ENCODE data around the gene ACAT2.
"Not testable (repeated sequence)": the region's sequence is repeated elsewhere in the genome, so short reads cannot be mapped to it uniquely, and the experiment has no call there.

Gene ACAT2

DNA sequence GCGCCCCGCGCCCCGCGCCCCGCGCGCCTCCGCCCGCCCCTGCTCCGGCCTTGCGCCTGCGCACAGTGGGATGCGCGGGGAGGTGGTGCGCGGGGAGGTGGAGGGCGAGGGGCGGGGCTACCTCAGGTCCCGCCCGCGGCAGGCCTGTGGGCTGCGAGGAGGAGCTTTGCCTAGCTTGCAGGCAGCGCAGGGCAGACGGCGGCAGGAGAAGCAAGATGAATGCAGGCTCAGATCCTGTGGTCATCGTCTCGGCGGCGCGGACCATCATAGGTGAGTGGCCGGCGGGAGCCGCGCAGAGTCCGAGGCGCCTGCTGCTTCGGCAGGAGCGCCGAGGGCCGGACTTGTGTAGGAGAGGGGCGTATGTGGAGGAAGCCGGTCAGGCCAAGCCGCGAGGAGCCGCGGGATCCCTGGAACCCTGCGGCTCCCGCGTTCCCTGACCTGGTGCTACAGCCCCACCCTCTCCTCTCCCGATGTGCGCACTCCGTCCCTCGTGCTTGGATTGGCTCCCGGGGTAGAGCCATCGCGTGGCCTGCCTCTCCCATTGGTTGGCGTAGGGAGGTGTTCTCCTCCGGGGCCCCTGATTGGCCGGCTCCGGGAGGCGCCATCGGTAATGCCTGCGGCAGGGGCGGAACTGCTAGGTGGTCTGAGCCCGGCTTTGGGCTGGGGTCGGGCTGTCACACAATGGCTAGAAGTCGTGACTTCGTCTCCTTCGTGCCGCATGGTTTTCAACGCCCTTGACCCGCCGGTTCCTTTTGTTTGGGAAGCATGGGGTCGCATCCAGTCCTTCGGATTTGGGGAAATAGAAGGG is at the start of gene ACAT2:
ACAT2 (plus strand) TSS at position 173 of the 808 bp plus-strand sequence; CDS start at position 216, 43 bp downstream.
- peak; percentile 86 for DNase-seq (ENCODE audit: low read depth)

GRCh38 chr6:159712389-159712788 is 49.5 kb upstream of the ACAT2 start:
- DNase-seq (ENCODE audit: low read depth) = not testable (repeated sequence)

DNA sequence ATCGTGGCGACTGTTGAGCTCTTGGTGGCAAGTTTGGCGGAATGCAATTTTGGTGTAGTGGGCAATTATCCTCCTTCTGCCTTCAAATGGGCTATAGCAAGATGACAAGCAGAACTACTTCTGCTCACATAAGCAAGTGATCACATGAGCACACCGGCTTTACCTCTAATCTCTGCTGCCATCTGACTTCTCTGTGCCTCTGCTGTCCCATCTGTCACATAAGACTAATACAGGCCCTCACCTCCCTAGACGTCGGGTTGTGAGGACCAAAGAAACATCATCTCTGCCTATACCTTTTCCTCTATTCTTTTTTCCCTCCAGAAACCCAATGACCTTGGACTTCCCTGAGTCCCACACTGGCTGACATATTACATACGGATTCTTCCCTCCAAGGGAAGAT is 47.9 kb upstream of the ACAT2 start:
- DNase-seq (ENCODE audit: low read depth) = no peak

GRCh38 chr6:159714404-159714803 is 47.4 kb upstream of the ACAT2 start:
- no peak for DNase-seq (ENCODE audit: low read depth)

DNA sequence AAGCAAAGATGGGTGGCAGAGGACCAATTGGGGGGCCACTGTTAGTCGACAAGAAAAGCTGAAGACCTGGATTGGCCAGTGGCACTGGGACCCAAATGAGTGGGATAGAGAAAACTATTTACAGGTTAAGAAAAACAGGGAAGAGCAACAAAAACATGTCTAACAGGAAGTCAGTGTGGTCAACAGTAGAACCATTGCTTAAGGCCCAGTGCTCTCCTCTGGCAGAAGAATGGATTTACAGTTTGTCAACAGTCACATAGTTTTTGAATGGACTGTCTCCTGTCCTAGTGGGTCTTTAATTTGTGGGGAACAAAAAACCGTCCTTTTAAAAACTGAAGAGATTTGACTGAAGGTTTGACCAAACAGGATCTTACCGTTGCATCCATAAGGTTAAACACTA is 46.7 kb upstream of the ACAT2 start:
- no peak for DNase-seq (ENCODE audit: low read depth)

DNA sequence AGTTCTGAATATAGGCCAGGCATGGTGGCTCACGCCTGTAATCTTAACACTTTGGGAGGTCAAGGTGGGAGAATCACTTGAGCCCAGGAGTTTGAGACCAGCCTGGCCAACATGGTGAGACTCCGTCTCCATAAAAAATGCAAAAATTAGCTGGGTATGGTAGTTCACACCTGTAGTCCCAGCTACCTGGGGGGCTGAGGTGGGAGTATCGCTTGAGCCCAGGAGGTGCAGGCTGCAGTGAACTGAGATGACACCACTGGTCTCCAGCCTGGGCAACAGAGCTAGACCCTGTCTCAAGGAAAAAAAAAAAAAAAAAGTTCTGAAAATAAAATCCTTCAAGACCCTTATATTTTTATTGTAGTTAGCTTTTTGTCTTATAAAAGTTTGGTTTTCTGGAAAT is 46.2 kb upstream of the ACAT2 start:
- no peak for DNase-seq (ENCODE audit: low read depth)

GRCh38 chr6:159716247-159717096 is 45.4 kb upstream of the ACAT2 start:
- no peak for DNase-seq (ENCODE audit: low read depth)

DNA sequence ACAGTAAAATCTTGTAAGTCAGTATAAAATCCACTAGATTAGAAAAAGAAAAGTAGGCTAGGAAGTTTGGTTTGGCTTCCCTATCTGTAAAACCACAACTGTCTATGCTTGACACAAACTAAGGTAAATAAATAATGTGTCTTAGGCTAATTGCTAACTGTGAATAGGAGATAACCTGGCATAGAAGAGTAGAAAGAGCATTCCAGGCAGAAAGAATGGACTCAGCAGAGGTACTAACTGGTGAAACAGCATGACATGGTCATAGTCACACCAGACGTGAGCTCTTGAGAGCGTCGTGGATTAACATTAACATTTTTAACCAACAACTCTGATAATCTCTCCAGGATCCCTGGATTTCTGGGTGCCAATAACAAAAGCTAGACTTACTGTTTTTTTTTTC is 43.2 kb upstream of the ACAT2 start:
- no peak for DNase-seq (ENCODE audit: low read depth)

DNA sequence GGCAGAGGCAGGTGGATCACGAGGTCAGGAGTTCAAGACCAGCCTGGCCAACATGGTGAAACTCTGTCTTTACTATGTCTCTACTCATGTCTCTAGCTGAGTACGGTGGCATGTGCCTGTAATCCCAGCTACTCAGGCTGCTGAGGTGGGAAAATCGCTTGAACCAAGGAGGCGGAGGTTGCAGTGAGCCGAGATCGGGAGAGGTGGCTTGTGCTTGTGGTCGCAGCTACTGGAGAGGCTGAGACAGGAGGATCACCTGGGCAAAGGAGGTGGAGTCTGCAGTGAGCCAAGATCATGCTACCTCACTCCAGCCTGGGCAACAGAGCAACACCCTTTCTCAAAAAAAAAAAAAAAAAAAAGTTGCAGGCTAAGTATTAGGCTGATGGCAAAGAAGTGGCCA is 42.6 kb upstream of the ACAT2 start:
- no peak for DNase-seq (ENCODE audit: low read depth)

GRCh38 chr6:159720708-159721107 is 41.1 kb upstream of the ACAT2 start:
- peak; percentile 14 for DNase-seq (ENCODE audit: low read depth)

GRCh38 chr6:159721981-159722380 is 39.9 kb upstream of the ACAT2 start:
- DNase-seq (ENCODE audit: low read depth) = not testable (repeated sequence)

DNA sequence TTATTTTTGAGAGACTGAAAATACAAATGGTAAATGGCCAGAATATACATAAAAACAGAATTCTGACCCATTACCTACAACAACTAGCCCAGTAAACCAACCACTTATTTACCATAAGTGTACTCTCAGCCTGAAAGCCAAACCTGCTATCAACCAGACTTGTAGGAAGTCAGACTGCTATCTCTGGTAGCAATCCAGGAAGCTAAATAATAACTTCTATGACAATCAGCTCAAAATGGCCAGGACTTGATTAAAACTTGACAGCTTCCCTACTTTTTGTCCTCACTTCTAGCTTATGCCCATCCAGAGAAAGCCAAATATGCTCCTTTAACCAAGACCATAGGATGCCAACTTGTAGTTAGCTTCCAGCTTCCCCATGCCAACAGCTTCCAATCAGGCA is 39.2 kb upstream of the ACAT2 start:
- DNase-seq (ENCODE audit: low read depth) = no peak

DNA sequence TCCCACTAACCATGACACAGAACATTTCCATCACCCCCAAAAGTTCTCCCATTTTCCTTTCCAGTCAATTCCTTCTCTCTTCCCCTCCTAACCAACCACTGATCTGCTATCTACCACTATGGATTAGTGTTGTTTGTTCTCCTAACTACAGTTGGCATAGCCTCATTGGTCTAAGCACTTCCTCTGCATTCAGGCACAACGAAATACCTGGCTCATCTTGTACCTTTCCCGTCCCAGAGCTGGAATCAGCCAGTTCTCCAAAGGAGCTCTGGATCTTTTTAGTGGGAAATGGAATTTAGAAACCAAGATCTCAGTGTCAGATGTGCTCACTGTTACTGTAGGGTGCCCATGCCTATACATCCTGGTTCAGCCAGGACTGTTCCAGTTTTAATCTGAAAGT is 38.6 kb upstream of the ACAT2 start:
- DNase-seq (ENCODE audit: low read depth) = no peak

- no peak for DNase-seq (ENCODE audit: low read depth)
Observed at GRCh38 chr6:159724778-159725177, 37.1 kb upstream of the ACAT2 start.

DNA sequence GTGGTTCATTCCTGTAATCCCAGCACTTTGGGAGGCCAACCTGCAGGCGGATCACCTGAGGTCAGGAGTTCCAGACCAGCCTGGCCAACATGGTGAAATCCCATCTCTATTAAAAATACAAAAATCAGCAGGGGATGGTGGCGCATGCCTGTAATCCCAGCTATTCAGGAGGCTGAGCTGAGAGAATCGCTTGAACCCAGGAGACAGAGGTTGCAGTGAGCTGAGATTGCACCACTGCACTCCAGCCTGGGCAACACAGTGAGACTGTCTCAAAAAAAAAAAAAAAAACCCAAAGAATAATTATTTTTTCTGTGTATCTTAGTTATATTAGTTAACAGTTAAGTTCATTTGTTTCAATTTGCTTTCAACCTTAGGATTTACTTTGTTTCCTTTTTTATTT is 36.6 kb upstream of the ACAT2 start:
- DNase-seq (ENCODE audit: low read depth) = not testable (repeated sequence)

GRCh38 chr6:159726255-159726917 is 35.5 kb upstream of the ACAT2 start:
- no peak for DNase-seq (ENCODE audit: low read depth)

GRCh38 chr6:159726918-159727716 is 34.7 kb upstream of the ACAT2 start, which contains the start of gene WTAP:
Gene WTAP (plus strand): TSS chr6:159727506. CDS start chr6:159736266, 8,760 bp downstream.
- DNase-seq (ENCODE audit: low read depth) = peak; percentile 93

DNA sequence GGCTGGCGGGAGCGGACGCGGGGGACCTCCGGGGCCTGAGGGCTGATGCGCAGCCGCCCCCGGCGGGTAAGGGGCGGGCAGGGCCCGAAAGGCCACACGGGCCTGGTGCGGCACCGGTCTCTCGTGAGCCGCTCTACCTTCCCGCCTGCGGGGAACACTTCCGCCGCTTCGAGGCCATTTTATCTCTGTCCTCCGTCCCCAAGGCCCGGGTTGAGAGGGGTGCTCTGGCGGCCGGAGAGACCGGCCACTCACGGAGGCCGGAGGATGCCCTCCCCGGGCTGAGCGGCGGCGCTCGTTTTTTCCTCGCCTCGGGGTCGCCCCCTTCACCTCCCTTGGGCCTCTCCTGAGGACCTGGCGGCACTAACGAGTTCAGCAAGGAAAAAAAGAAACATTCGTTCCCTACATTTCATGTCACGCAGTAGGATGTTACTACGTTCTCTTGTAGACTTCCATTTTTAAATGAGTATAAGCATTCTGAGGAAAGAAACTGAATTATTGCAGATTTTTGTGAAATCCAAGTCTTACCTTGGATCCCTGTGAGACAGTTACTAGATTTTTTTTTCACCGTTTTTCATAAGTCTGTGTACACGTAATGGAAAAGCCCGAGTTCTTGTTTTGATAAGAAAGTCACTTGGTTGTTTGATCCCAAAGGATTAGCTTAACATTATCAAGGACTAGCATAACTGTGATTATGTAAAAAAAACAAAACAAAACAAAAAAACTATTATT is 34.0 kb upstream of the ACAT2 start:
- no peak for DNase-seq (ENCODE audit: low read depth)

- DNase-seq (ENCODE audit: low read depth) = no peak
Observed at GRCh38 chr6:159728531-159728964, 33.3 kb upstream of the ACAT2 start.

- DNase-seq (ENCODE audit: low read depth) = no peak
Observed at GRCh38 chr6:159729598-159730331, 32.1 kb upstream of the ACAT2 start.
